Measurements from ENCODE around the gene CSPG4. TPM values are rescaled to one million over a fixed set of nuclear protein-coding genes. Genes with fewer than 3 reads are reported as not detected.
"Not testable (repeated sequence)": the region's sequence is repeated elsewhere in the genome, so short reads cannot be mapped to it uniquely, and the experiment has no call there.

The CSPG4 gene
- total and polyA plus RNA-seq, 10 of the 15 experiments (the other 5 are each of a cell fraction or from before 2014, with no cell fraction given), result 0.02 to 2.2 (median 0.76) TPM

- FAIRE-seq, result peak; percentile 47
Observed at GRCh38 chr15:75703440-75704262, 9.0 kb downstream of the CSPG4 start.

GRCh38 chr15:75702436-75702835 lies 10.2 kb downstream of the CSPG4 start:
- ChIA-PET SMC1A (ENCODE audit: uncharacterized antibody, unreplicated experiment) (no interaction called here), POLR2A (no interaction called here), RAD21 (ENCODE audit: unreplicated experiment) (no interaction called here), CTCF (no interaction called here)
- no peaks in the 10 kb centered on the region for H3K79me2 ChIP-seq (ENCODE audit: control insufficient read depth, insufficient read depth, low read length)
- 21% methylated on average over 5 of the region's 6 CpGs for WGBS (ENCODE audit: insufficient coverage, insufficient replicate concordance, low lambda C conversion rate, missing lambda C conversion rate)
- in situ Hi-C loops (cut with MboI) (no loop called here), intact Hi-C loops (cut with micrococcal nuclease; ENCODE audit: unreplicated experiment) (no loop called here)
- H3K27me3 ChIP-seq (replicated peaks in 1 of 2; ENCODE audit: control insufficient read depth in 2 of 2, insufficient read depth in 2 of 2, low read length in 1 of 2), result no peaks in the 10 kb centered on the region
- H3K4me3 ChIP-seq, result no peak overlapping the region
- H3K4me1 ChIP-seq (ENCODE audit: control insufficient read depth, insufficient read depth, low read length), result peaks cover 12% of the 10 kb centered on the region
- no peak overlapping the region for H3K9ac ChIP-seq (ENCODE audit: control insufficient read depth, insufficient read depth, low read length)
- no TSS peak for BruUV-seq (replicated peaks)
- no peak overlapping the region for H2AFZ ChIP-seq (ENCODE audit: control insufficient read depth, low read depth, low read length)
- H3K36me3 ChIP-seq (ENCODE audit: control insufficient read depth in 2 of 2, insufficient read depth in 2 of 2, low read length in 1 of 2), result no peaks in the 10 kb centered on the region
- ATAC-seq, result no peak
- no peak for FAIRE-seq
- no peak overlapping the region for H3K4me2 ChIP-seq (ENCODE audit: control insufficient read depth, insufficient read depth)
- DNase-seq (ENCODE audit: low read depth, low spot score), result no peak
- no peaks in the 10 kb centered on the region for H4K20me1 ChIP-seq (ENCODE audit: control insufficient read depth, insufficient read depth)
- no peak overlapping the region for H3K27ac ChIP-seq (ENCODE audit: control insufficient read depth, insufficient read depth)
- no peaks in the 10 kb centered on the region for H3K9me3 ChIP-seq (replicated peaks; ENCODE audit: control insufficient read depth, insufficient read depth, low read length)
- no peak for TF ChIP-seq ATF3 (IDR thresholded peaks at IDR 0.05; ENCODE audit: borderline replicate concordance, extremely low read depth, low read depth, low read length)
- no peak for TF ChIP-seq EP300 (IDR thresholded peaks at IDR 0.05; ENCODE audit: borderline replicate concordance in 1 of 2, control insufficient read depth in 1 of 2, low read depth in 2 of 2, low read length in 2 of 2)
- TF ChIP-seq SMC3 (IDR thresholded peaks at IDR 0.05; ENCODE audit: borderline replicate concordance, low read length), result no peak
- TF ChIP-seq ZNF207 (IDR thresholded peaks at IDR 0.05; ENCODE audit: borderline replicate concordance), result no peak
- TF ChIP-seq NRF1 (conservative IDR thresholded peaks at IDR 0.05; ENCODE audit: low read depth, low read length), result no peak
- TF ChIP-seq IKZF2 (IDR thresholded peaks at IDR 0.05), result no peak
- no peak for TF ChIP-seq SUPT20H (IDR thresholded peaks at IDR 0.05; ENCODE audit: borderline replicate concordance, control insufficient read depth, low read depth, low read length)
- TF ChIP-seq SMAD5 (IDR thresholded peaks at IDR 0.05; ENCODE audit: low read depth), result no peak
- TF ChIP-seq ZBTB40 (IDR thresholded peaks at IDR 0.05; ENCODE audit: borderline replicate concordance), result no peak

More at GRCh38 chr15:75703440-75704262, 9.0 kb downstream of the CSPG4 start:
- H4K20me1 ChIP-seq (ENCODE audit: control insufficient read depth, insufficient read depth); H2AFZ ChIP-seq (ENCODE audit: control insufficient read depth, low read depth, low read length); H3K4me2 ChIP-seq (ENCODE audit: control insufficient read depth, insufficient read depth); H3K79me2 ChIP-seq (ENCODE audit: control insufficient read depth, insufficient read depth, low read length); CTCF ChIA-PET; H3K36me3 ChIP-seq (ENCODE audit: control insufficient read depth in 2 of 2, insufficient read depth in 2 of 2, low read length in 1 of 2); H3K9ac ChIP-seq (ENCODE audit: control insufficient read depth, insufficient read depth, low read length); POLR2A ChIA-PET; ATAC-seq; H3K4me3 ChIP-seq; H3K27ac ChIP-seq (ENCODE audit: control insufficient read depth, insufficient read depth); in situ Hi-C loops (cut with MboI); H3K9me3 ChIP-seq (replicated peaks; ENCODE audit: control insufficient read depth, insufficient read depth, low read length); BruUV-seq (replicated peaks); RAD21 ChIA-PET (ENCODE audit: unreplicated experiment); intact Hi-C loops (cut with micrococcal nuclease; ENCODE audit: unreplicated experiment); DNase-seq (ENCODE audit: low read depth, low spot score); H3K27me3 ChIP-seq (replicated peaks in 1 of 2; ENCODE audit: control insufficient read depth in 2 of 2, insufficient read depth in 2 of 2, low read length in 1 of 2): not testable (repeated sequence)
- H3K4me1 ChIP-seq (ENCODE audit: control insufficient read depth, insufficient read depth, low read length), result peaks cover 12% of the 10 kb centered on the region
- SMC1A ChIA-PET (ENCODE audit: uncharacterized antibody, unreplicated experiment), result interaction anchor here (1.1 kb wide), 1 partner anchor 11 kb away, joined by 3 read pairs; no protein-coding TSS in a partner anchor
- 69% methylated on average over 9 of the region's 18 CpGs for WGBS (ENCODE audit: insufficient coverage, insufficient replicate concordance, low lambda C conversion rate, missing lambda C conversion rate)
